NB4 (cell line): ENCODE results near the gene SEZ6L.

Source experiments
- DNase-seq: peaks from one replicate; pipeline ENCODE4 v3.0.0; 2010; ENCODE audit warnings: low read depth
- H3K4me3 ChIP-seq: one replicate; pipeline ENCODE4 v1.5.1; 2011; ENCODE audit warnings: mild to moderate bottlenecking, low read depth, low read length, moderate library complexity
- CTCF ChIP-seq: IDR thresholded peaks from one replicate; pipeline ENCODE4 v1.5.1; 2012; ENCODE audit warnings: low read depth, low read length
- MAX ChIP-seq: IDR thresholded peaks from 2 replicates; pipeline ENCODE4 v1.6.1; 2011; ENCODE audit warnings: low read depth, low read length
- MYC ChIP-seq: IDR thresholded peaks from 2 replicates; pipeline ENCODE4 v1.6.1; 2011; ENCODE audit warnings: low read depth, low read length
- POLR2A ChIP-seq: IDR thresholded peaks from 2 replicates; pipeline ENCODE4 v1.6.1; 2011; ENCODE audit warnings: mild to moderate bottlenecking; ENCODE audit not compliant: insufficient read length; ENCODE audit errors: extremely low read depth

SEZ6L gene

DNA sequence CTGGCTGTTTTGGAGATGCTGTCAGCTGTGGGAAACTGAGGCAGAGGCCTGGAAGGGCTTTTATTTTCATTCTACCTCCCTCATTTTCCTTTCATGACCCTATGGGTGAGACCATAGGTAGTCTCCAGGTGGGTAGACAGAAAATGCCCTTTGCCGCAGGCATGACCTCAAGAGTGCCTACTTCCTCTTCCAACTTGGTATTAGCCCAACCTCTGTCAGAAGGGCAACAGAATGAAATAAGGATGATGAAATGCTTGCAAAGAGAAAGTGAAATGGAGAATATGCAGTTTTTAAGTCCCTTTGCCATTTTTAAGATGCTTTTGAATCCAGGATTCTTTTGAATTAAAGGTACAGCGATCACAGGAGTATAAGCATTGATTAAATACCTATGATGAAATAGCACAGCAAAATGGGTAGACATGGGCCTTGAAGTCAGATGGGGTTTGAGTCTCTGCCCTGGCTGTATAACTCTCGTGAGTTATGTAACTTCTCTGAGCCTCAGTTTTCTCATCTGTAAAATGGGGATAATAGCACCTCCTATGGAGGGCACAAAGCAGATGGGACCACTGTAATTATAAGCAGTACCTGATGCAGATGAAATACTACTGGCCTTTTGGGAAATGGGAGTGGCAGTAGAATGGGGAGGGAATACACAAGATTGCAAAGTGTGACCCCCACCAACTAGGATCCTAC lies 263.5 kb downstream of the SEZ6L start:
- H3K4me3 ChIP-seq, result no peak overlapping the region
- TF ChIP-seq MAX (no peak), CTCF (no peak), MYC (no peak), POLR2A (no peak)
- DNase-seq, result peak; percentile 78
